Activated naive CD8-positive, alpha-beta T cell treated with anti-CD3 and anti-CD28 coated beads, Interleukin-2, amount 10 ng/mL, durations not matched to agents 7 days and 5 days (primary cell): ENCODE results near the gene HCST. TPM values are rescaled to one million over a fixed set of nuclear protein-coding genes. Genes with fewer than 3 reads are reported as not detected.
A peak's percentile ranks its signal among the peaks of the same experiment; 100 is the strongest.
"Not testable (repeated sequence)": the region's sequence is repeated elsewhere in the genome, so short reads cannot be mapped to it uniquely, and the experiment has no call there.

Experiments used
- ATAC-seq: fragments of 150-1000 bp; cut with Tn5 transposase; one replicate; pipeline ENCODE4 v1.10.0; 2021; ENCODE audit warnings: low read depth, moderate library complexity
- POLR2A ChIA-PET: fragments of 350-600 bp; sonication (Branson Sonifier 250); formaldehyde crosslinking; loops from one replicate; lab custom pipeline; 2021; ENCODE audit warnings: antibody characterized with exemption; lab: Charles Lee
- DNase-seq: peaks from one replicate; pipeline ENCODE4 v3.0.0; 2021
- H3K27ac Mint-ChIP-seq: one replicate; pipeline ENCODE4 v1.8.0; 2022; ENCODE audit warnings: mild to moderate bottlenecking, mixed read lengths
- H3K27me3 Mint-ChIP-seq: one replicate; pipeline ENCODE4 v1.8.0; 2022; ENCODE audit warnings: mild to moderate bottlenecking, moderate library complexity, mixed read lengths
- H3K36me3 Mint-ChIP-seq: one replicate; pipeline ENCODE4 v1.8.0; 2021; ENCODE audit warnings: mild to moderate bottlenecking, mixed read lengths
- H3K4me1 Mint-ChIP-seq: one replicate; pipeline ENCODE4 v1.8.0; 2021; ENCODE audit warnings: mixed read lengths
- H3K4me3 Mint-ChIP-seq: one replicate; pipeline ENCODE4 v1.8.0; 2022; ENCODE audit warnings: mild to moderate bottlenecking, moderate library complexity, mixed read lengths
- H3K9me3 Mint-ChIP-seq: one replicate; pipeline ENCODE4 v1.8.0; 2021; ENCODE audit warnings: mixed read lengths
- total RNA-seq, 2 experiments: library from RNA; stranded (reverse); gene quantifications; one replicate each; pipeline ENCODE4 v1.2.3, GENCODE V29; 2021

Gene HCST
- total RNA-seq, 2 experiments from 2014 or later, result 186 to 190 TPM

- Mint-ChIP-seq H3K27ac (no peak overlapping the region), H3K36me3 (no peaks in the 10 kb centered on the region), H3K4me1 (peaks cover 14% of the 10 kb centered on the region), H3K4me3 (peak overlapping the region; percentile 66), H3K27me3 (peaks cover 27% of the 10 kb centered on the region), H3K9me3 (peaks cover 1% of the 10 kb centered on the region)
- ATAC-seq, result no peak
- POLR2A ChIA-PET, result interaction anchor here (0.7 to 1.7 kb wide), 2 partner anchors 32 to 62 kb away, joined by 3 to 5 read pairs; no protein-coding TSS in a partner anchor
- DNase-seq, result no peak
These were observed 33.5 kb upstream of the HCST start for GRCh38 chr19:35868823-35869326.

- H3K4me3 Mint-ChIP-seq, result peak overlapping the region; percentile 90
- POLR2A ChIA-PET, result interaction anchor here (0.6 to 1.7 kb wide), 4 partner anchors 33 to 249 kb away, joined by 3 to 5 read pairs (median 4); no protein-coding TSS in a partner anchor
- ATAC-seq (peak; percentile 82), DNase-seq (peak; percentile 89)
- H3K27ac Mint-ChIP-seq, result peak overlapping the region; percentile 77
- H3K9me3 Mint-ChIP-seq, result peaks cover 1% of the 10 kb centered on the region
- H3K27me3 Mint-ChIP-seq, result peaks cover 27% of the 10 kb centered on the region
- H3K4me1 Mint-ChIP-seq, result peaks cover 14% of the 10 kb centered on the region
- no peaks in the 10 kb centered on the region for H3K36me3 Mint-ChIP-seq
These were observed 32.8 kb upstream of the HCST start for GRCh38 chr19:35869327-35870123.

- peaks cover 27% of the 10 kb centered on the region for H3K27me3 Mint-ChIP-seq
- POLR2A ChIA-PET, result interaction anchor here (0.6 to 1.7 kb wide), 2 partner anchors 59 to 248 kb away, joined by 3 to 4 read pairs; no protein-coding TSS in a partner anchor
- not testable (repeated sequence) for ATAC-seq, DNase-seq, H3K9me3 Mint-ChIP-seq, H3K36me3 Mint-ChIP-seq
- peaks cover 14% of the 10 kb centered on the region for H3K4me1 Mint-ChIP-seq
- H3K4me3 Mint-ChIP-seq, result peak overlapping the region; percentile 90
- H3K27ac Mint-ChIP-seq, result peak overlapping the region; percentile 77
These were observed 32.1 kb upstream of the HCST start for GRCh38 chr19:35870124-35870736.

- Mint-ChIP-seq H3K9me3 (peaks cover 1% of the 10 kb centered on the region), H3K36me3 (no peaks in the 10 kb centered on the region), H3K27ac (no peak overlapping the region), H3K27me3 (peaks cover 27% of the 10 kb centered on the region), H3K4me1 (peaks cover 14% of the 10 kb centered on the region), H3K4me3 (no peak overlapping the region)
- DNase-seq (no peak), ATAC-seq (no peak)
- POLR2A ChIA-PET, result interaction anchor here (1.7 kb wide), 1 partner anchor 59 kb away, joined by 4 read pairs; no protein-coding TSS in a partner anchor
These were observed 31.5 kb upstream of the HCST start for GRCh38 chr19:35870798-35871197.

GRCh38 chr19:35871611-35872010 lies 30.7 kb upstream of the HCST start:
- Mint-ChIP-seq H3K36me3 (no peaks in the 10 kb centered on the region), H3K4me1 (peaks cover 13% of the 10 kb centered on the region), H3K27ac (no peak overlapping the region), H3K4me3 (no peak overlapping the region), H3K27me3 (peaks cover 28% of the 10 kb centered on the region), H3K9me3 (peaks cover under 1% of the 10 kb centered on the region)
- ATAC-seq (no peak), DNase-seq (no peak)
- POLR2A ChIA-PET, result no interaction called here

- Mint-ChIP-seq H3K27me3 (peaks cover 27% of the 10 kb centered on the region), H3K4me3 (no peak overlapping the region), H3K36me3 (no peaks in the 10 kb centered on the region), H3K9me3 (no peaks in the 10 kb centered on the region), H3K4me1 (peaks cover 13% of the 10 kb centered on the region), H3K27ac (no peak overlapping the region)
- POLR2A ChIA-PET, result no interaction called here
- ATAC-seq (no peak), DNase-seq (no peak)
These were observed 30.1 kb upstream of the HCST start for GRCh38 chr19:35872180-35872579.

GRCh38 chr19:35874392-35874930 lies 27.9 kb upstream of the HCST start:
- Mint-ChIP-seq H3K9me3 (no peaks in the 10 kb centered on the region), H3K27ac (no peak overlapping the region), H3K4me1 (peaks cover 8% of the 10 kb centered on the region), H3K36me3 (no peaks in the 10 kb centered on the region), H3K27me3 (peaks cover 27% of the 10 kb centered on the region), H3K4me3 (no peak overlapping the region)
- POLR2A ChIA-PET, result no interaction called here
- ATAC-seq (no peak), DNase-seq (no peak)

- no peak overlapping the region for H3K27ac Mint-ChIP-seq
- ATAC-seq (no peak), DNase-seq (no peak)
- H3K4me1 Mint-ChIP-seq, result peaks cover 9% of the 10 kb centered on the region
- H3K4me3 Mint-ChIP-seq, result no peak overlapping the region
- no peaks in the 10 kb centered on the region for H3K36me3 Mint-ChIP-seq
- POLR2A ChIA-PET, result interaction anchor here (2.4 kb wide), 1 partner anchor 51 kb away, joined by 15 read pairs; no protein-coding TSS in a partner anchor
- H3K27me3 Mint-ChIP-seq, result peaks cover 23% of the 10 kb centered on the region
- no peaks in the 10 kb centered on the region for H3K9me3 Mint-ChIP-seq
These were observed 23.3 kb upstream of the HCST start for GRCh38 chr19:35879068-35879467.

- H3K9me3 Mint-ChIP-seq, result no peaks in the 10 kb centered on the region
- no peak overlapping the region for H3K27ac Mint-ChIP-seq
- H3K4me3 Mint-ChIP-seq, result no peak overlapping the region
- POLR2A ChIA-PET, result interaction anchor here (0.5 to 2.4 kb wide), 3 partner anchors 50 to 178 kb away, joined by 3 to 15 read pairs (median 4); no protein-coding TSS in a partner anchor
- peak; percentile 75 for ATAC-seq
- H3K4me1 Mint-ChIP-seq, result peaks cover 9% of the 10 kb centered on the region
- H3K27me3 Mint-ChIP-seq, result peaks cover 23% of the 10 kb centered on the region
- peak; percentile 94 for DNase-seq
- H3K36me3 Mint-ChIP-seq, result no peaks in the 10 kb centered on the region
These were observed 22.5 kb upstream of the HCST start for GRCh38 chr19:35879770-35880317.

GRCh38 chr19:35882114-35882832 lies 20.1 kb upstream of the HCST start:
- Mint-ChIP-seq H3K4me3 (no peak overlapping the region), H3K36me3 (peaks cover 10% of the 10 kb centered on the region), H3K9me3 (no peaks in the 10 kb centered on the region), H3K27ac (no peak overlapping the region), H3K27me3 (peaks cover 21% of the 10 kb centered on the region), H3K4me1 (peaks cover 9% of the 10 kb centered on the region)
- ATAC-seq, result peak; percentile 58
- POLR2A ChIA-PET, result interaction anchor here (0.6 to 1.5 kb wide), 4 partner anchors 9 to 132 kb away, joined by 3 to 7 read pairs (median 4); partner anchors contain the start of gene ALKBH6
- no peak for DNase-seq

- no peak overlapping the region for H3K27ac Mint-ChIP-seq
- H3K4me3 Mint-ChIP-seq, result no peak overlapping the region
- DNase-seq, result no peak
- peaks cover 14% of the 10 kb centered on the region for H3K4me1 Mint-ChIP-seq
- H3K36me3 Mint-ChIP-seq, result peaks cover 20% of the 10 kb centered on the region
- POLR2A ChIA-PET, result interaction anchor here (0.7 to 4.2 kb wide), 4 partner anchors 11 to 137 kb away, joined by 3 to 30 read pairs (median 4); no protein-coding TSS in a partner anchor
- no peaks in the 10 kb centered on the region for H3K9me3 Mint-ChIP-seq
- H3K27me3 Mint-ChIP-seq, result peaks cover 6% of the 10 kb centered on the region
- no peak for ATAC-seq
These were observed 18.4 kb upstream of the HCST start for GRCh38 chr19:35883882-35884281.

GRCh38 chr19:35885225-35885738 lies 17.0 kb upstream of the HCST start:
- Mint-ChIP-seq H3K4me1 (peaks cover 11% of the 10 kb centered on the region), H3K9me3 (no peaks in the 10 kb centered on the region), H3K36me3 (peaks cover 30% of the 10 kb centered on the region), H3K4me3 (no peak overlapping the region), H3K27ac (no peak overlapping the region), H3K27me3 (no peaks in the 10 kb centered on the region)
- ATAC-seq (no peak), DNase-seq (no peak)
- POLR2A ChIA-PET, result interaction anchor here (0.6 to 4.2 kb wide), 2 partner anchors 16 to 45 kb away, joined by 3 to 30 read pairs; no protein-coding TSS in a partner anchor
